ENCODE measurements around the gene PRG3. TPM values are rescaled to one million over a fixed set of nuclear protein-coding genes. Genes with fewer than 3 reads are reported as not detected.

PRG3 gene
- total RNA-seq, 2 experiments from 2014 or later, result not detected

GRCh38 chr11:57397394-57397990, 16.5 kb upstream of the PRG3 start:
- Mint-ChIP-seq H3K4me1 (ENCODE audit: low read depth) (no peaks in the 10 kb centered on the region), H3K9me3 (no peaks in the 10 kb centered on the region), H3K36me3 (ENCODE audit: low read depth) (no peaks in the 10 kb centered on the region), H3K27me3 (no peaks in the 10 kb centered on the region), H3K27ac (no peak overlapping the region), H3K4me3 (no peak overlapping the region)
- H3K27ac ChIP-seq (ENCODE audit: low read depth in 1 of 2, low read length in 2 of 2), result no peak overlapping the region
- no peak for TF ChIP-seq CTCF (IDR thresholded peaks at IDR 0.05)
- no peaks in the 10 kb centered on the region for H3K9me3 ChIP-seq (ENCODE audit: control insufficient read depth in 1 of 2, insufficient read depth in 1 of 2, low read length in 2 of 2)
- no peak overlapping the region for H3K4me3 ChIP-seq (ENCODE audit: low read length)
- H3K4me1 ChIP-seq (ENCODE audit: insufficient read depth, low read length), result no peaks in the 10 kb centered on the region
- H3K27me3 ChIP-seq (ENCODE audit: control insufficient read depth in 1 of 2, insufficient read depth in 2 of 2, low read length in 2 of 2), result no peaks in the 10 kb centered on the region
- no peak for ATAC-seq (ENCODE audit: poor library complexity)
- intact Hi-C loops (cut with DNase I, micrococcal nuclease), result no loop called here
- no peak for DNase-seq
- POLR2A ChIA-PET, result no interaction called here
- CTCF ChIA-PET, result no interaction called here
- no peaks in the 10 kb centered on the region for H3K36me3 ChIP-seq (ENCODE audit: insufficient read depth, low read length)

- H3K36me3 ChIP-seq (ENCODE audit: insufficient read depth, low read length), result no peaks in the 10 kb centered on the region
- CTCF ChIA-PET, result no interaction called here
These were observed 15.8 kb upstream of the PRG3 start for GRCh38 chr11:57396744-57397143.

GRCh38 chr11:57395905-57396623, 15.1 kb upstream of the PRG3 start:
- intact Hi-C loops (cut with DNase I, micrococcal nuclease), result no loop called here
- ATAC-seq (ENCODE audit: poor library complexity), result no peak
- POLR2A ChIA-PET, result no interaction called here

More at GRCh38 chr11:57396744-57397143, 15.8 kb upstream of the PRG3 start:
- Mint-ChIP-seq H3K27me3 (no peaks in the 10 kb centered on the region), H3K4me3 (no peak overlapping the region), H3K4me1 (ENCODE audit: low read depth) (no peaks in the 10 kb centered on the region), H3K36me3 (ENCODE audit: low read depth) (no peaks in the 10 kb centered on the region), H3K27ac (no peak overlapping the region), H3K9me3 (no peaks in the 10 kb centered on the region)
- Histone ChIP-seq H3K9me3 (ENCODE audit: control insufficient read depth in 1 of 2, insufficient read depth in 1 of 2, low read length in 2 of 2) (no peaks in the 10 kb centered on the region), H3K4me3 (ENCODE audit: low read length) (no peak overlapping the region), H3K27ac (ENCODE audit: low read depth in 1 of 2, low read length in 2 of 2) (no peak overlapping the region), H3K27me3 (ENCODE audit: control insufficient read depth in 1 of 2, insufficient read depth in 2 of 2, low read length in 2 of 2) (no peaks in the 10 kb centered on the region), H3K4me1 (ENCODE audit: insufficient read depth, low read length) (no peaks in the 10 kb centered on the region)
- DNase-seq, result no peak
- ATAC-seq (ENCODE audit: poor library complexity), result no peak
- intact Hi-C loops (cut with DNase I, micrococcal nuclease), result no loop called here
- POLR2A ChIA-PET, result no interaction called here
- TF ChIP-seq CTCF (IDR thresholded peaks at IDR 0.05), result no peak

More at GRCh38 chr11:57395905-57396623, 15.1 kb upstream of the PRG3 start:
- TF ChIP-seq CTCF (IDR thresholded peaks at IDR 0.05), result no peak
- Mint-ChIP-seq H3K4me3 (no peak overlapping the region), H3K27me3 (no peaks in the 10 kb centered on the region), H3K9me3 (no peaks in the 10 kb centered on the region), H3K36me3 (ENCODE audit: low read depth) (no peaks in the 10 kb centered on the region), H3K4me1 (ENCODE audit: low read depth) (no peaks in the 10 kb centered on the region), H3K27ac (no peak overlapping the region)
- Histone ChIP-seq H3K36me3 (ENCODE audit: insufficient read depth, low read length) (no peaks in the 10 kb centered on the region), H3K9me3 (ENCODE audit: control insufficient read depth in 1 of 2, insufficient read depth in 1 of 2, low read length in 2 of 2) (no peaks in the 10 kb centered on the region), H3K4me3 (ENCODE audit: low read length) (no peak overlapping the region), H3K4me1 (ENCODE audit: insufficient read depth, low read length) (no peaks in the 10 kb centered on the region), H3K27me3 (ENCODE audit: control insufficient read depth in 1 of 2, insufficient read depth in 2 of 2, low read length in 2 of 2) (no peaks in the 10 kb centered on the region), H3K27ac (ENCODE audit: low read depth in 1 of 2, low read length in 2 of 2) (no peak overlapping the region)
- no peak for DNase-seq
- CTCF ChIA-PET, result no interaction called here
